Measurements from ENCODE around the gene POLR1D. TPM values are rescaled to one million over a fixed set of nuclear protein-coding genes. Genes with fewer than 3 reads are reported as not detected.

POLR1D gene
- polyA plus RNA-seq, 1 experiment: 174 TPM

GRCh38 chr13:27644302-27644701, 22.6 kb downstream of the POLR1D start:
- CTCF ChIA-PET: interaction anchor here (0.7 to 1.2 kb wide), 3 partner anchors 111 to 282 kb away, joined by 3 to 4 read pairs (median 3); no protein-coding TSS in a partner anchor
- Histone ChIP-seq H3K27ac (ENCODE audit: low read depth, low read length) (no peak overlapping the region), H3K4me3 (ENCODE audit: low read depth, low read length) (no peak overlapping the region), H3K9me3 (ENCODE audit: control insufficient read depth, insufficient read depth, low read length) (no peaks in the 10 kb centered on the region), H3K27me3 (ENCODE audit: control insufficient read depth, insufficient read depth, low read length) (no peaks in the 10 kb centered on the region)
- POLR2A ChIA-PET: no interaction called here
- no peak for TF ChIP-seq CTCF (IDR thresholded peaks at IDR 0.05; ENCODE audit: low read depth, low read length)
- peak; percentile 79 for DNase-seq (ENCODE audit: low read depth, low spot score)

- ChIA-PET CTCF (interaction anchor here (1.0 to 1.7 kb wide), 2 partner anchors 12 to 176 kb away, joined by 3 to 7 read pairs; no protein-coding TSS in a partner anchor), POLR2A (no interaction called here)
- Histone ChIP-seq H3K27me3 (ENCODE audit: control insufficient read depth, insufficient read depth, low read length) (no peaks in the 10 kb centered on the region), H3K27ac (ENCODE audit: low read depth, low read length) (no peak overlapping the region), H3K9me3 (ENCODE audit: control insufficient read depth, insufficient read depth, low read length) (peaks cover 8% of the 10 kb centered on the region; the same call in 1 of the 2 replicates), H3K4me3 (ENCODE audit: low read depth, low read length) (no peak overlapping the region)
- DNase-seq (ENCODE audit: low read depth, low spot score): no peak
- TF ChIP-seq CTCF (IDR thresholded peaks at IDR 0.05; ENCODE audit: low read depth, low read length): no peak
These were observed 28.6 kb downstream of the POLR1D start for GRCh38 chr13:27650312-27650711.

GRCh38 chr13:27654059-27654458, 32.4 kb downstream of the POLR1D start:
- DNase-seq (ENCODE audit: low read depth, low spot score): no peak
- ChIA-PET CTCF (interaction anchor here (0.6 kb wide), 1 partner anchor 707 kb away, joined by 3 read pairs; no protein-coding TSS in a partner anchor), POLR2A (no interaction called here)
- Histone ChIP-seq H3K27me3 (ENCODE audit: control insufficient read depth, insufficient read depth, low read length) (no peaks in the 10 kb centered on the region), H3K27ac (ENCODE audit: low read depth, low read length) (no peak overlapping the region), H3K9me3 (ENCODE audit: control insufficient read depth, insufficient read depth, low read length) (peaks cover 8% of the 10 kb centered on the region; the same call in 1 of the 2 replicates), H3K4me3 (ENCODE audit: low read depth, low read length) (no peak overlapping the region)
- no peak for TF ChIP-seq CTCF (IDR thresholded peaks at IDR 0.05; ENCODE audit: low read depth, low read length)

- ChIA-PET POLR2A (no interaction called here), CTCF (no interaction called here)
- no peak for DNase-seq (ENCODE audit: low read depth, low spot score)
- Histone ChIP-seq H3K9me3 (ENCODE audit: control insufficient read depth, insufficient read depth, low read length) (peaks cover 6% of the 10 kb centered on the region; the same call in 1 of the 2 replicates), H3K4me3 (ENCODE audit: low read depth, low read length) (no peak overlapping the region), H3K27ac (ENCODE audit: low read depth, low read length) (no peak overlapping the region), H3K27me3 (ENCODE audit: control insufficient read depth, insufficient read depth, low read length) (no peaks in the 10 kb centered on the region)
- no peak for TF ChIP-seq CTCF (IDR thresholded peaks at IDR 0.05; ENCODE audit: low read depth, low read length)
These were observed 33.1 kb downstream of the POLR1D start for GRCh38 chr13:27654816-27655215.

GRCh38 chr13:27657724-27658123, 36.0 kb downstream of the POLR1D start:
- DNase-seq (ENCODE audit: low read depth, low spot score): no peak
- no peak for TF ChIP-seq CTCF (IDR thresholded peaks at IDR 0.05; ENCODE audit: low read depth, low read length)
- H3K4me3 ChIP-seq (ENCODE audit: low read depth, low read length): no peak overlapping the region
- no peaks in the 10 kb centered on the region for H3K9me3 ChIP-seq (ENCODE audit: control insufficient read depth, insufficient read depth, low read length)
- ChIA-PET CTCF (no interaction called here), POLR2A (no interaction called here)
- no peak overlapping the region for H3K27ac ChIP-seq (ENCODE audit: low read depth, low read length)
- no peaks in the 10 kb centered on the region for H3K27me3 ChIP-seq (ENCODE audit: control insufficient read depth, insufficient read depth, low read length)
